ENCODE results near the gene PAX7. TPM values are rescaled to one million over a fixed set of nuclear protein-coding genes. Genes with fewer than 3 reads are reported as not detected.

Gene PAX7
- total RNA-seq, 1 experiment from 2014 or later: not detected

- Histone ChIP-seq H3K36me3 (no peaks in the 10 kb centered on the region), H3K27ac (no peak overlapping the region), H3K4me1 (replicated peaks) (no peaks in the 10 kb centered on the region), H3K27me3 (replicated peaks) (peaks cover 21% of the 10 kb centered on the region), H3K4me3 (no peak overlapping the region), H3K9me3 (replicated peaks) (no peaks in the 10 kb centered on the region)
- no peak for DNase-seq (ENCODE audit: low read depth in 1 of 2, low spot score in 2 of 2)
Measured at GRCh38 chr1:18606443-18607288, 24.0 kb upstream of the PAX7 start.

- H3K4me3 ChIP-seq: no peak overlapping the region
- no peak overlapping the region for H3K27ac ChIP-seq
- no peaks in the 10 kb centered on the region for H3K4me1 ChIP-seq (replicated peaks)
- no peaks in the 10 kb centered on the region for H3K9me3 ChIP-seq (replicated peaks)
- DNase-seq (ENCODE audit: low read depth in 1 of 2, low spot score in 2 of 2): no peak
- H3K27me3 ChIP-seq (replicated peaks): peaks cover 27% of the 10 kb centered on the region
- H3K36me3 ChIP-seq: no peaks in the 10 kb centered on the region
Measured at GRCh38 chr1:18607289-18607760, 23.3 kb upstream of the PAX7 start.

- Histone ChIP-seq H3K27me3 (replicated peaks) (peaks cover 31% of the 10 kb centered on the region), H3K4me1 (replicated peaks) (no peaks in the 10 kb centered on the region), H3K27ac (no peak overlapping the region), H3K36me3 (no peaks in the 10 kb centered on the region), H3K9me3 (replicated peaks) (no peaks in the 10 kb centered on the region), H3K4me3 (no peak overlapping the region)
- DNase-seq (ENCODE audit: low read depth in 1 of 2, low spot score in 2 of 2): no peak
Measured at GRCh38 chr1:18608534-18608933, 22.1 kb upstream of the PAX7 start.

- Histone ChIP-seq H3K27me3 (replicated peaks) (peaks cover 37% of the 10 kb centered on the region), H3K4me1 (replicated peaks) (no peaks in the 10 kb centered on the region), H3K4me3 (no peak overlapping the region), H3K27ac (no peak overlapping the region), H3K36me3 (no peaks in the 10 kb centered on the region), H3K9me3 (replicated peaks) (no peaks in the 10 kb centered on the region)
- no peak for DNase-seq (ENCODE audit: low read depth in 1 of 2, low spot score in 2 of 2)
Measured at GRCh38 chr1:18611311-18611710, 19.3 kb upstream of the PAX7 start.

GRCh38 chr1:18612073-18612472, 18.6 kb upstream of the PAX7 start:
- peaks cover 36% of the 10 kb centered on the region for H3K27me3 ChIP-seq (replicated peaks)
- DNase-seq (ENCODE audit: low read depth in 1 of 2, low spot score in 2 of 2): no peak
- H3K4me3 ChIP-seq: no peak overlapping the region
- no peaks in the 10 kb centered on the region for H3K9me3 ChIP-seq (replicated peaks)
- H3K27ac ChIP-seq: no peak overlapping the region
- H3K36me3 ChIP-seq: no peaks in the 10 kb centered on the region
- no peaks in the 10 kb centered on the region for H3K4me1 ChIP-seq (replicated peaks)

GRCh38 chr1:18614069-18614735, 16.4 kb upstream of the PAX7 start:
- no peak for DNase-seq (ENCODE audit: low read depth in 1 of 2, low spot score in 2 of 2)
- H3K4me1 ChIP-seq (replicated peaks): peaks cover 11% of the 10 kb centered on the region; the same call in 1 of the 2 replicates
- H3K36me3 ChIP-seq: no peaks in the 10 kb centered on the region
- no peaks in the 10 kb centered on the region for H3K9me3 ChIP-seq (replicated peaks)
- H3K4me3 ChIP-seq: no peak overlapping the region
- peaks cover 28% of the 10 kb centered on the region for H3K27me3 ChIP-seq (replicated peaks)
- H3K27ac ChIP-seq: no peak overlapping the region

- H3K36me3 ChIP-seq: no peaks in the 10 kb centered on the region
- peaks cover 40% of the 10 kb centered on the region for H3K27me3 ChIP-seq (replicated peaks)
- no peak overlapping the region for H3K4me3 ChIP-seq
- H3K27ac ChIP-seq: no peak overlapping the region
- peak in 1 of 2 experiments; percentile 66 for DNase-seq (ENCODE audit: low read depth in 1 of 2, low spot score in 2 of 2)
- H3K4me1 ChIP-seq (replicated peaks): peaks cover 11% of the 10 kb centered on the region; the same call in 1 of the 2 replicates
- H3K9me3 ChIP-seq (replicated peaks): no peaks in the 10 kb centered on the region
Measured at GRCh38 chr1:18618546-18619466, 11.8 kb upstream of the PAX7 start.

GRCh38 chr1:18619467-18619835, 11.2 kb upstream of the PAX7 start:
- peaks cover 41% of the 10 kb centered on the region for H3K27me3 ChIP-seq (replicated peaks)
- peaks cover 11% of the 10 kb centered on the region; the same call in 1 of the 2 replicates for H3K4me1 ChIP-seq (replicated peaks)
- DNase-seq (ENCODE audit: low read depth in 1 of 2, low spot score in 2 of 2): no peak
- no peaks in the 10 kb centered on the region for H3K9me3 ChIP-seq (replicated peaks)
- no peak overlapping the region for H3K4me3 ChIP-seq
- no peaks in the 10 kb centered on the region for H3K36me3 ChIP-seq
- H3K27ac ChIP-seq: no peak overlapping the region

GRCh38 chr1:18628511-18628910, 2.1 kb upstream of the PAX7 start:
- Histone ChIP-seq H3K4me3 (no peak overlapping the region), H3K27me3 (replicated peaks) (peaks cover 79% of the 10 kb centered on the region), H3K4me1 (replicated peaks) (no peaks in the 10 kb centered on the region), H3K36me3 (no peaks in the 10 kb centered on the region), H3K27ac (no peak overlapping the region), H3K9me3 (replicated peaks) (peaks cover 11% of the 10 kb centered on the region)
- no peak for DNase-seq (ENCODE audit: low read depth in 1 of 2, low spot score in 2 of 2)

- Histone ChIP-seq H3K27me3 (replicated peaks) (peaks cover 82% of the 10 kb centered on the region), H3K4me1 (replicated peaks) (no peaks in the 10 kb centered on the region), H3K4me3 (no peak overlapping the region), H3K36me3 (no peaks in the 10 kb centered on the region), H3K27ac (no peak overlapping the region), H3K9me3 (replicated peaks) (peaks cover 11% of the 10 kb centered on the region)
- no peak for DNase-seq (ENCODE audit: low read depth in 1 of 2, low spot score in 2 of 2)
Measured at GRCh38 chr1:18629659-18630510, 761 bp upstream of the PAX7 start.

GRCh38 chr1:18631496-18632217, 1.0 kb downstream of the PAX7 start:
- H3K27ac ChIP-seq: no peak overlapping the region
- no peaks in the 10 kb centered on the region for H3K4me1 ChIP-seq (replicated peaks)
- H3K9me3 ChIP-seq (replicated peaks): peaks cover 11% of the 10 kb centered on the region
- no peak for DNase-seq (ENCODE audit: low read depth in 1 of 2, low spot score in 2 of 2)
- H3K4me3 ChIP-seq: no peak overlapping the region
- peaks cover 87% of the 10 kb centered on the region for H3K27me3 ChIP-seq (replicated peaks)
- no peaks in the 10 kb centered on the region for H3K36me3 ChIP-seq

- peaks cover 90% of the 10 kb centered on the region for H3K27me3 ChIP-seq (replicated peaks)
- no peak overlapping the region for H3K27ac ChIP-seq
- no peaks in the 10 kb centered on the region for H3K4me1 ChIP-seq (replicated peaks)
- peaks cover 11% of the 10 kb centered on the region for H3K9me3 ChIP-seq (replicated peaks)
- H3K4me3 ChIP-seq: no peak overlapping the region
- no peak for DNase-seq (ENCODE audit: low read depth in 1 of 2, low spot score in 2 of 2)
- no peaks in the 10 kb centered on the region for H3K36me3 ChIP-seq
Measured at GRCh38 chr1:18632218-18632588, 1.6 kb downstream of the PAX7 start.

Data from SJSA1 (cell line).